Measurements from ENCODE around the gene KLHDC4.

GRCh38 chr16:87710887-87711286 is 54.9 kb downstream of the KLHDC4 start:
- TF ChIP-seq FOXM1 (IDR thresholded peaks at IDR 0.05; ENCODE audit: low read depth, low read length) (no peak), HCFC1 (IDR thresholded peaks at IDR 0.05; ENCODE audit: low read length) (no peak), FOXK2 (IDR thresholded peaks at IDR 0.05) (no peak), CTCF (IDR thresholded peaks at IDR 0.05 in 2 of 3, conservative IDR thresholded peaks at IDR 0.05 in 1 of 3; ENCODE audit: control insufficient read depth in 2 of 3, extremely low read depth in 1 of 3, insufficient read depth in 1 of 3, low read depth in 3 of 3, low read length in 3 of 3) (no peak), EZH2 (IDR thresholded peaks at IDR 0.05; ENCODE audit: borderline replicate concordance, control insufficient read depth, low read depth, low read length) (no peak), CHD2 (IDR thresholded peaks at IDR 0.05; ENCODE audit: borderline replicate concordance, low read depth, low read length) (no peak), RAD51 (IDR thresholded peaks at IDR 0.05) (no peak), ETV6 (conservative IDR thresholded peaks at IDR 0.05 in 1 of 2, IDR thresholded peaks at IDR 0.05 in 1 of 2; ENCODE audit: borderline replicate concordance in 1 of 2, low read depth in 1 of 2) (no peak), ATF7 (IDR thresholded peaks at IDR 0.05; ENCODE audit: low read depth) (no peak), JUND (IDR thresholded peaks at IDR 0.05; ENCODE audit: low read depth, low read length) (no peak), TARDBP (IDR thresholded peaks at IDR 0.05; ENCODE audit: borderline replicate concordance) (no peak), TAF1 (IDR thresholded peaks at IDR 0.05; ENCODE audit: borderline replicate concordance, low read depth, low read length) (no peak), MTA3 (IDR thresholded peaks at IDR 0.05; ENCODE audit: borderline replicate concordance, low read length) (no peak)

Data from GM12878 (cell line).